Ovary (tissue), 9 donors: Measurements from ENCODE around the gene FOXP1. TPM values are rescaled to one million over a fixed set of nuclear protein-coding genes. Genes with fewer than 3 reads are reported as not detected.

ENCODE experiments used
- DNase-seq, 5 donors: peaks; one replicate each; pipeline ENCODE4 v3.0.0-alpha.2; 2019 to 2020
- H3K27ac ChIP-seq, 2 donors: fragments of 200-600 bp; one replicate each; pipeline versions ENCODE4 v1.5.1 to v1.8.0; 2019 to 2022
- H3K27me3 ChIP-seq: fragments of 200-600 bp; one replicate; pipeline ENCODE4 v1.8.0; 2022
- H3K36me3 ChIP-seq: fragments of 200-600 bp; sonication (generic); one replicate; pipeline ENCODE4 v1.5.1; 2019
- H3K4me1 ChIP-seq: one replicate; pipeline ENCODE4 v1.8.1; 2013; ENCODE audit warnings: mild to moderate bottlenecking, moderate library complexity; ENCODE audit not compliant: insufficient read depth
- H3K4me3 ChIP-seq: fragments of 200-600 bp; sonication (generic); one replicate; pipeline ENCODE4 v1.5.1; 2017
- H3K9me3 ChIP-seq, 2 donors: fragments of 200-600 bp in 1 of 2; sonication (generic) in 1 of 2; one replicate each; pipeline versions ENCODE4 v1.5.1 to v1.8.1; 2013 to 2019; ENCODE audit warnings: mild to moderate bottlenecking in 1 of 2, moderate library complexity in 1 of 2
- CTCF ChIP-seq, 3 donors: fragments of 450-650 bp in 2 of 3; fragments of 200-600 bp in 1 of 3; IDR thresholded peaks; one replicate each; pipeline versions ENCODE4 v1.5.1 to v1.8.0; 2016 to 2022; ENCODE audit warnings: antibody characterized with exemption in 3 of 3, mild to moderate bottlenecking in 1 of 3
- EP300 ChIP-seq: sonication (generic); formaldehyde crosslinking; IDR thresholded peaks from one replicate; pipeline ENCODE4 v1.6.1; 2017; ENCODE audit warnings: antibody characterized with exemption
- POLR2A ChIP-seq: fragments of 450-650 bp; IDR thresholded peaks from one replicate; pipeline ENCODE4 v1.6.1; 2017; ENCODE audit warnings: antibody characterized with exemption, mild to moderate bottlenecking, moderate library complexity
- WGBS, 3 donors: extraction: QIAGEN DNeasy Blood & Tissue Kit in 1 of 3; methylation state at CpG; one replicate each; pipeline versions ENCODE4 v1.1.5 to v1.1.7; 2013 to 2017; 5-methylcytosine and 5-hydroxymethylcytosine counted together
- intact Hi-C, 4 donors: fragments of 100-400 bp; cut with DNase I; formaldehyde crosslinking; loops; one replicate each; pipeline versions ENCODE4 v1.11.0 to v1.15.1; 2022 to 2023
- polyA plus RNA-seq, 2 donors: library from polyadenylated mRNA; stranded (reverse); fragments of 200-250 nt in 1 of 2; fragments of 350-450 nt in 1 of 2; fragmentation: Illumina TruSeq in 1 of 2; extraction: RNeasy Lipid Tissue Mini Kit (QIAGEN cat#74804) in 1 of 2; gene quantifications; one replicate each; pipeline ENCODE4 v1.2.3, GENCODE V29; 2013 to 2014
- total RNA-seq, 7 donors: library from RNA; depleted of rRNA in 2 of 7; stranded (reverse); fragments of >200 nt in 2 of 7; fragmentation: NEBNext Ultra II Directional in 3 of 7; extraction: Animal tissue kit (Norgen Biotek cat#: 25700) in 3 of 7; gene quantifications; one replicate each; pipeline versions ENCODE4 v1.1.0 to v1.2.4, GENCODE V29; 2016 to 2023
- donor health status: DM: no; HTN: no; CAD: no; lungs with moderate emphysema.
- donor health status: DM: no; HTN: no; CAD: no.
- donor health status: Bipolar disorder and iron deficiency.
- donor health status: DM: yes; HTN: yes; CAD: no.
- donor health status: DM: no; HTN: no; CAD: no.
- donor health status: DM: yes; HTN: yes; CAD: no.

FOXP1 gene
- total and polyA plus RNA-seq, 9 donors: 31.7 to 126 (median 114) TPM

GRCh38 chr3:71518089-71518488, 65.4 kb downstream of the FOXP1 start:
- Histone ChIP-seq H3K27ac (no peak overlapping the region), H3K9me3 (no peaks in the 10 kb centered on the region), H3K36me3 (no peaks in the 10 kb centered on the region), H3K4me1 (peaks cover 6% of the 10 kb centered on the region), H3K27me3 (no peaks in the 10 kb centered on the region), H3K4me3 (no peak overlapping the region)
- no peak for TF ChIP-seq EP300
- no peak for TF ChIP-seq CTCF (IDR thresholded peaks at IDR 0.05)
- DNase-seq: no peak
- intact Hi-C loops: no loop called here

GRCh38 chr3:71517271-71517791, 66.2 kb downstream of the FOXP1 start:
- H3K27me3 ChIP-seq: no peaks in the 10 kb centered on the region
- 75 to 85% (median 81%) methylated on average over 3 of the region's 3 CpGs for WGBS, 3 donors
- H3K4me3 ChIP-seq: no peak overlapping the region
- H3K27ac ChIP-seq: no peak overlapping the region
- H3K4me1 ChIP-seq: peaks cover 3% of the 10 kb centered on the region
- TF ChIP-seq EP300 (no peak), POLR2A (no peak), CTCF (IDR thresholded peaks at IDR 0.05) (no peak)
- no peaks in the 10 kb centered on the region for H3K9me3 ChIP-seq
- intact Hi-C loops: no loop called here
- no peaks in the 10 kb centered on the region for H3K36me3 ChIP-seq
- no peak for DNase-seq

GRCh38 chr3:71515636-71516365, 67.7 kb downstream of the FOXP1 start:
- Histone ChIP-seq H3K4me1 (peaks cover 5% of the 10 kb centered on the region), H3K9me3 (no peaks in the 10 kb centered on the region), H3K27me3 (no peaks in the 10 kb centered on the region), H3K4me3 (no peak overlapping the region), H3K27ac (no peak overlapping the region), H3K36me3 (no peaks in the 10 kb centered on the region)
- 71 to 73% (median 73%) methylated on average over 11 of the region's 11 CpGs for WGBS, 3 donors
- TF ChIP-seq EP300: no peak
- TF ChIP-seq POLR2A: no peak
- TF ChIP-seq CTCF (IDR thresholded peaks at IDR 0.05): no peak
- intact Hi-C loops: no loop called here
- DNase-seq: no peak

- TF ChIP-seq CTCF (IDR thresholded peaks at IDR 0.05) (no peak), POLR2A (no peak), EP300 (no peak)
- Histone ChIP-seq H3K4me3 (no peak overlapping the region), H3K4me1 (peaks cover 9% of the 10 kb centered on the region), H3K27ac (no peak overlapping the region), H3K27me3 (no peaks in the 10 kb centered on the region), H3K9me3 (no peaks in the 10 kb centered on the region), H3K36me3 (no peaks in the 10 kb centered on the region)
- intact Hi-C loops: no loop called here
- WGBS, 3 donors: 72 to 85% (median 84%) methylated on average over 5 of the region's 5 CpGs
- DNase-seq: no peak
These were observed 68.9 kb downstream of the FOXP1 start for GRCh38 chr3:71514621-71515020.
